Endothelial cell of umbilical vein (primary cell): Measurements from ENCODE around the gene MRLN. TPM values are rescaled to one million over a fixed set of nuclear protein-coding genes. Genes with fewer than 3 reads are reported as not detected.

Source experiments
- BruUV-seq: library from RNA; stranded (reverse); fragments of 400-500 nt; replicated peaks from 2 replicates; lab custom pipeline; 2021; lab: Mats Ljungman, UMichigan
- CTCF ChIA-PET: fragments of 300-600, 350-600 bp; sonication (Branson Sonifier 250); formaldehyde crosslinking; loops from one replicate; lab custom pipeline; 2021; ENCODE audit warnings: antibody characterized with exemption, inconsistent platforms; lab: Charles Lee
- POLR2A ChIA-PET: fragments of 300-600, 350-600 bp; sonication (Branson Sonifier 250); formaldehyde crosslinking; loops from one replicate; lab custom pipeline; 2021; ENCODE audit warnings: antibody characterized with exemption, inconsistent platforms; lab: Charles Lee
- DNase-seq: peaks from one replicate; pipeline ENCODE4 v3.0.0-alpha.2; 2011; ENCODE audit warnings: low read depth, low spot score
- FAIRE-seq: peaks from 2 replicates; lab custom pipeline; 2011; peaks lifted over from hg19 to GRCh38; lab: Jason Lieb, UNC
- H2AFZ ChIP-seq: 2 replicates; pipeline ENCODE4 v1.6.0; 2012; ENCODE audit warnings: low read depth, low read length, control low read depth, inconsistent platforms
- H3K27ac ChIP-seq: 2 replicates; pipeline ENCODE4 v1.5.1; 2011; ENCODE audit warnings: low read depth, mild to moderate bottlenecking, control low read depth, low read length, moderate library complexity; ENCODE audit not compliant: insufficient read depth
- H3K27me3 ChIP-seq, 2 experiments: 2 replicates each; pipeline versions ENCODE4 v1.6.0 to v1.6.1; 2011; ENCODE audit warnings: low read length in 2 of 2, mixed read lengths in 1 of 2; ENCODE audit not compliant: control insufficient read depth in 2 of 2, insufficient read depth in 2 of 2
- H3K36me3 ChIP-seq, 2 experiments: 2 replicates in 1 of 2; 3 replicates in 1 of 2; pipeline ENCODE4 v1.5.1; 2011; ENCODE audit warnings: low read length in 2 of 2, mild to moderate bottlenecking in 1 of 2, moderate library complexity in 1 of 2; ENCODE audit not compliant: control insufficient read depth in 2 of 2, insufficient read depth in 2 of 2; ENCODE audit errors: extremely low read depth in 1 of 2
- H3K4me1 ChIP-seq: 3 replicates; pipeline ENCODE4 v1.5.1; 2011; ENCODE audit warnings: mild to moderate bottlenecking, low read length; ENCODE audit not compliant: control insufficient read depth, insufficient read depth; ENCODE audit errors: extremely low read depth
- H3K4me2 ChIP-seq: 2 replicates; pipeline ENCODE4 v1.6.1; 2011; ENCODE audit warnings: low read length, control low read depth, mixed read lengths; ENCODE audit not compliant: insufficient read depth
- H3K4me3 ChIP-seq, 3 experiments: fragments of 200-600 bp in 1 of 3; sonication (generic), shearing (Covaris generic) in 1 of 3; replicated peaks in 1 of 3; 2 replicates each; pipeline ENCODE4 v1.5.1; 2011 to 2016; ENCODE audit warnings: control low read depth in 3 of 3, low read length in 3 of 3, mild to moderate bottlenecking in 2 of 3, inconsistent platforms in 1 of 3, low read depth in 1 of 3, moderate library complexity in 1 of 3; ENCODE audit not compliant: insufficient read depth in 1 of 3
- H3K79me2 ChIP-seq: 2 replicates; pipeline ENCODE4 v1.6.0; 2012; ENCODE audit warnings: low read length, inconsistent platforms; ENCODE audit not compliant: control insufficient read depth, insufficient read depth
- H3K9ac ChIP-seq: replicated peaks from 2 replicates; pipeline ENCODE3; 2011; ENCODE audit warnings: low read length, control low read depth; ENCODE audit not compliant: insufficient read depth; ENCODE audit errors: extremely low read depth
- H3K9me1 ChIP-seq: replicated peaks from 3 replicates; pipeline ENCODE4 v1.6.0; 2011; ENCODE audit warnings: mild to moderate bottlenecking, low read length; ENCODE audit not compliant: control insufficient read depth, insufficient read depth; ENCODE audit errors: extremely low read depth
- H3K9me3 ChIP-seq: replicated peaks from 2 replicates; pipeline ENCODE4 v1.5.1; 2012; ENCODE audit warnings: low read length, inconsistent platforms; ENCODE audit not compliant: control insufficient read depth, insufficient read depth
- H4K20me1 ChIP-seq: replicated peaks from 2 replicates; pipeline ENCODE3; 2011; ENCODE audit warnings: mild to moderate bottlenecking, low read length; ENCODE audit not compliant: control insufficient read depth, insufficient read depth; ENCODE audit errors: extremely low read depth
- CTCF ChIP-seq, 2 donors: IDR thresholded peaks; 1 replicate in 1 of 2; 2 replicates in 1 of 2; pipeline ENCODE4 v1.5.1; 2011; ENCODE audit warnings: low read length in 2 of 2, mild to moderate bottlenecking in 2 of 2, moderate library complexity in 2 of 2, control low read depth in 1 of 2, inconsistent platforms in 1 of 2, low read depth in 1 of 2; ENCODE audit not compliant: insufficient read depth in 1 of 2; ENCODE audit errors: extremely low read depth in 1 of 2
- EZH2 ChIP-seq: IDR thresholded peaks from 2 replicates; pipeline ENCODE4 v1.6.1; 2012; ENCODE audit warnings: borderline replicate concordance, low read depth, mild to moderate bottlenecking, moderate library complexity, low read length, inconsistent platforms; ENCODE audit not compliant: severe bottlenecking
- FOS ChIP-seq: IDR thresholded peaks from 2 replicates; pipeline ENCODE4 v1.6.1; 2011; ENCODE audit warnings: mild to moderate bottlenecking, low read length, moderate library complexity, borderline replicate concordance; ENCODE audit not compliant: insufficient read depth
- GATA2 ChIP-seq: IDR thresholded peaks from 2 replicates; pipeline ENCODE4 v1.7.0; 2011; ENCODE audit warnings: low read depth, mild to moderate bottlenecking, moderate library complexity, mixed read lengths, low read length; ENCODE audit not compliant: insufficient read length, insufficient read depth
- JUN ChIP-seq: IDR thresholded peaks from 2 replicates; pipeline ENCODE4 v1.6.1; 2011; ENCODE audit warnings: borderline replicate concordance, low read depth; ENCODE audit not compliant: insufficient read length, insufficient read depth
- MAX ChIP-seq: IDR thresholded peaks from 2 replicates; pipeline ENCODE4 v1.6.1; 2011; ENCODE audit not compliant: insufficient read depth, insufficient read length
- MYC ChIP-seq: IDR thresholded peaks from one replicate; pipeline ENCODE4 v1.6.1; 2011; ENCODE audit warnings: mild to moderate bottlenecking, low read depth, low read length
- POLR2A ChIP-seq: IDR thresholded peaks from 2 replicates; pipeline ENCODE4 v1.6.1; 2012; ENCODE audit warnings: low read depth, mild to moderate bottlenecking, control low read depth, low read length
- POLR2AphosphoS5 ChIP-seq: IDR thresholded peaks from 2 replicates; pipeline ENCODE4 v1.6.1; 2012; ENCODE audit warnings: low read depth, mild to moderate bottlenecking, control low read depth, low read length, moderate library complexity; ENCODE audit not compliant: insufficient read depth
- dilution Hi-C: fragments of 300-500 bp; cut with MboI; formaldehyde crosslinking; loops from one replicate; pipeline ENCODE4 v1.15.0; 2019; ENCODE audit warnings: low sequenced_read_pairs; ENCODE audit not compliant: extremely low pct_ligation_motif_present
- intact Hi-C: fragments of 100-400 bp; cut with micrococcal nuclease; formaldehyde crosslinking; loops from one replicate; pipeline ENCODE4 v1.10.0; 2022
- polyA plus RNA-seq, 4 experiments: library from polyadenylated mRNA; depleted of rRNA in 3 of 4; stranded (reverse) in 3 of 4; unstranded in 1 of 4; fragments of >200 nt; gene quantifications; 2 replicates each; pipeline versions ENCODE4 v1.2.1 to v1.2.3, GENCODE V29; 2011 to 2012; ENCODE audit warnings: missing spikeins in 1 of 4
- total RNA-seq: library from RNA; stranded (reverse); gene quantifications from 2 replicates; pipeline ENCODE4 v1.2.3, GENCODE V29; 2021

Gene MRLN
- total and polyA plus RNA-seq, 2 donors (not counting 3 experiments of a cell fraction or from before 2014, with no cell fraction given), result not detected

GRCh38 chr10:59713196-59713821, 39.9 kb downstream of the MRLN start:
- no peak for DNase-seq
- dilution Hi-C loops, result no loop called here
- Histone ChIP-seq H3K27ac (no peak overlapping the region), H3K79me2 (no peaks in the 10 kb centered on the region), H3K4me1 (peaks cover 5% of the 10 kb centered on the region), H2AFZ (no peak overlapping the region), H3K27me3 (peaks cover 14 to 34% of the 10 kb centered on the region in 2 experiments), H4K20me1 (no peaks in the 10 kb centered on the region), H3K9me1 (no peaks in the 10 kb centered on the region), H3K9ac (no peak overlapping the region), H3K9me3 (no peaks in the 10 kb centered on the region), H3K4me2 (no peak overlapping the region), H3K36me3 (no peaks in the 10 kb centered on the region), H3K4me3 (no peak overlapping the region)
- intact Hi-C loops, result no loop called here
- TF ChIP-seq FOS (no peak), MYC (no peak), GATA2 (no peak), POLR2AphosphoS5 (no peak)
- FAIRE-seq, result no peak
- ChIA-PET CTCF (interaction anchor here (1.3 to 1.6 kb wide), 2 partner anchors 90 to 119 kb away, joined by 3 to 4 read pairs; no protein-coding TSS in a partner anchor), POLR2A (no interaction called here)
- BruUV-seq, result no TSS peak

GRCh38 chr10:59711871-59712494, 41.3 kb downstream of the MRLN start:
- TF ChIP-seq CTCF (IDR thresholded peaks at IDR 0.05; ENCODE audit: extremely low read depth in 1 of 2, insufficient read depth in 1 of 2, low read depth in 1 of 2, low read length in 2 of 2) (no peak), FOS (no peak), POLR2A (no peak), POLR2AphosphoS5 (no peak), MAX (no peak), GATA2 (no peak), JUN (no peak), MYC (no peak), EZH2 (no peak)
- H3K4me1 ChIP-seq, result peaks cover 5% of the 10 kb centered on the region
- no peaks in the 10 kb centered on the region for H3K36me3 ChIP-seq
- no peak overlapping the region for H3K27ac ChIP-seq
- ChIA-PET POLR2A (no interaction called here), CTCF (interaction anchor here (0.9 to 1.3 kb wide), 2 partner anchors 17 to 89 kb away, joined by 3 to 4 read pairs; no protein-coding TSS in a partner anchor)
- FAIRE-seq, result no peak
- H3K9ac ChIP-seq, result no peak overlapping the region
- H3K9me1 ChIP-seq, result no peaks in the 10 kb centered on the region
- intact Hi-C loops, result no loop called here
- H3K4me2 ChIP-seq, result no peak overlapping the region
- H4K20me1 ChIP-seq, result no peaks in the 10 kb centered on the region
- H3K79me2 ChIP-seq, result no peaks in the 10 kb centered on the region
- no TSS peak for BruUV-seq
- dilution Hi-C loops, result no loop called here
- H3K27me3 ChIP-seq, result peaks cover 18 to 41% of the 10 kb centered on the region in 2 experiments
- no peak overlapping the region for H2AFZ ChIP-seq
- no peak overlapping the region for H3K4me3 ChIP-seq
- no peak for DNase-seq
- H3K9me3 ChIP-seq, result no peaks in the 10 kb centered on the region
